GM21367 (cell line): ENCODE data around the gene MACROD2.
"Not testable (repeated sequence)": the region's sequence is repeated elsewhere in the genome, so short reads cannot be mapped to it uniquely, and the experiment has no call there.

Source experiments
- ATAC-seq: cut with Tn5 transposase; IDR thresholded peaks from one replicate; pipeline ENCODE4 v1.9.1; 2021; ENCODE audit not compliant: unreplicated experiment

MACROD2 gene

DNA sequence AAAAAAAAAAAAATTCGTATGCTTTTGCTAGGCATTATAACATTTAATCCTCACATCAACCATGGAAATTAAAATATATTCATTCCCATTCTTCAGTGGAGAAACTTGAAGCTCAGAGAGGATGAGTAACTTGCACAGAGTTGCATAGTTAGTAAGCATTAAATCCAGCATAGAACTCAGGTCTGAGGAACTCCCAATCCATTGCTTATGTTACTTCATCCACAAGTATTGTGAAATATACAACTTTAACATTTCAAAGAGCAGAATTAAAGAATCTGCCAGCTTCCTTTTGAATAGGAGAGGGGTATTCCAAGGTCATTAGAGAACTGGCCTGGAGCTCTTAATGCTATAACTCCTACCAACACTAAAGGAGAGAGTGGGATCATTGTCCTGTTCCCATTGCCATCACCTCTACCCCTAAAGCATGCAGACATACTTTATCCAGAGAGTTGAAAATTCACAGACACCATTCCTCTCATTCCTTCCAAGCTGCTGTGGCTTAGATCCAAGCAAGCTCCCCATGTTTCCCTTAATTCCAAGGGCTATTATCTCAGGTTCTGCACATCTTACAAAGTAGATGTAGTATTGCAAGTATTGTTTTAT is 250.2 kb downstream of the MACROD2 start:
- ATAC-seq, result no peak

DNA sequence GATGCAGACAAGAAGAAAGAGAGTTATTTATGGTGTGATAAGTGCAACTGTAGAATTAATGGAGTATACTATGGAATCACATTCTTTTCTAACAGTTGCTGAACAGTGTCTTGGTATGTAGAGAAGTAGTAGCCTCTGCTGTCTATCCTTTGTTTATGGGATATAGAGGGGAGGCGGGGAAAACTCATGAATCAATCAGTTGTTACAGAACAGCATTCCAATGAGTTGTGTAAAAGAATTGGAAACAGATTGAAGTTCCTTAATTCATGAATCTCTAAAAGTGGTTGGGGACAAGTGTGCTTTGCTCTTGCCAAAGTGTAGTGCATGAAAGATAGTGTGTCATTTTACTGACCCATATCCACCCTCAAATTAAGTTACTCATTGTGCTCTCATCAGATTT is 264.4 kb downstream of the MACROD2 start:
- ATAC-seq, result no peak

DNA sequence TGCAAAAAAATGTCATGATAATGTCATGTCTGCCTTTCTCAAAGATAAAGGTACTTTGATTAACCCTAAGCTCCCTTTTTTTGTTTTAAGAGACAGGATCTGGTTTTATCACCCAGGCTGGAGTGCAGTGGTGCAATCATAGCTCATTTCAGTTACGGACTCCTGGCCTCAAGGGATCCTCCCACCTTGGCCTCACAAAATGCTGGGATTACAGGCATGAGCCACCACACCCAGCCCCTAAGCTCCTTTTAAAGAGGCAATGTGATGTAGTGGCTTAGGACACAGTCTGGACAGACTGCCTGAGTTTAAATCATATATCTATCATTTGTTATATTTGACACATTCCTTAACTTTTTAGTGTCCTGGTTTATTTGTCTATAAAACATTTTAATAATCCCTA is 265.1 kb downstream of the MACROD2 start:
- no peak for ATAC-seq

GRCh38 chr20:14264869-14265268 is 269.6 kb downstream of the MACROD2 start:
- no peak for ATAC-seq

GRCh38 chr20:14266246-14266645 is 270.9 kb downstream of the MACROD2 start:
- no peak for ATAC-seq

GRCh38 chr20:14270751-14271150 is 275.4 kb downstream of the MACROD2 start:
- ATAC-seq, result not testable (repeated sequence)

DNA sequence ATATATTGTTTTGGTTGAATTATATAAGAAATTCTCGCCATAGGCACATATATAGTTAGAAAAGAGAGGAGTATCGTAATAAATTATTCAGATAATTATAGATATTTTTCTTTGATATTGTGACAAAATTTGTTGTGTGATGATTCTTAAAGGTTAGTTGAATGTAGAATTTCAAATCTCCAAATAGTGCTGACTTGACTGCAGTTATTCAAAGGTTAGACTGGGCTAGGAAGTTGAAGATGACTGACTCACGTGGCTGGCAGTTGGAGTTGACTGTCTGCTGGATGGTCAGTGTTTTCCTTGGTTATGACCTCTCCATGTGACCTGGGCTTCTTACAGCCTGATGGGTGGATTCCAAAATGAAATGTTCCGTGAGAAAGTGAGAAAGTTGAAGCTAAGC is 286.8 kb downstream of the MACROD2 start:
- ATAC-seq, result no peak

DNA sequence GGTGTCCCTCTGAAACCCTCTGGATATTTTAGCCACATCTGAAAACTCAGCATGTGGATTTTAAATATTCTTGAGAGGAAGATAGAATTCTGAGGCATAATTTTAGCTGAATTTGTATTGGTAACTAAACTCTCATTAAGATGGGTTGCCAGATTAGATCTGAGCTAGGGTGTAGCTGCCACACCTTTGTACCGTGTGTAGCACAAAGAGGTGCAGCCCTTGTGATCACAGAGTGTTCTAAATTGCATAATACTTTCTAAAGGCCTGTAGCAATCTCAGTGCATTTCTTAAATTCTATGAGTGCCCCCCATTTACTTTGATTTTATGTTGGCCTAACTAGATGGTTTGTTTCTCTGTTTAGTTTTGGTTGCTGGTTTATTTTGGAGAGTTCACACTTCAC is 289.1 kb downstream of the MACROD2 start:
- no peak for ATAC-seq

DNA sequence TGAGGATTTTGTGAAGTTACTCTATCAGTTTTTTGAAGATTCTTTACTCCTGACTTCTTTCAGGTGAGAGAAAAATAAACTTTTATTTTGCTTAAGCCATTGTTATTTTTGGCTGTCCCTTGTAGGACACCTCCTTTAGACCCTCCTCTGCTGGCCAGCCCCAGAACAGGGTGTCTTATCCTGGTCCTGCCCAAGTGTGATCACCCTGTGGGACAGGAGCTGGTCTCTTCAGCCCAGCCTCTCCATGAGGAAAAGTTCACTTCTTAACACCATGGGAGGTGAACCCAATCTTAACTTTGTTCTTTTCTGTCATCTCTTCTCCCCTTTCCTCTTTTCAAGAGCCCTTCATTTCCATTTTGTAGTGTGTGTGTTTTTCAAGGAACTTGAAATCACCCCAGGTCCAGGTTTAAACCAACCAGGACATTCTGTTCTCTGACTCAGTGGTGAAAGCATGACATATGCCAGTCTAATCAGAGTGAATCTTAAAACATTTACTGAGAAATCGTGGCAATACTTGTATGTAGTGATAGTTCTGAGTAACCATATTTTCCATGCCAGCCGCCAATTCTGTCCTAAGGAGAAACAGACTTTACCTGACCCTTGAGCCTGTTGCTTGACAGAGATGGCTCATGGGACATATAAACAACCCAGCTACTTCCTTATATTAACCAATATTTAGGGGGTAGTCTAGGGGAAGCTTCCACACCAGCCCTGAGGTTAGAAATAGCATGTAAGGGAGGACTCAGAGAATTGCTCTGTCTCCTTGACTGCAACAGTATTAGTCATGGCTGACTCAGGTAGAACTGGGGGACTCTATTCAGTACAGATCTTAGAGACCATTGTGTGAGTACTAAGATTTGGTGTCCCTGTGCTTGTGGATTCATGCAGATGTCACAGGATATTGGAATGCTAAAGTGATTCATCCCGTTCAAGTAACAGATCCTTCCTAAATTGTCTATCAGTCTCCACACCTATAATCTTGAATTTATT is 293.3 kb downstream of the MACROD2 start:
- ATAC-seq, result no peak

DNA sequence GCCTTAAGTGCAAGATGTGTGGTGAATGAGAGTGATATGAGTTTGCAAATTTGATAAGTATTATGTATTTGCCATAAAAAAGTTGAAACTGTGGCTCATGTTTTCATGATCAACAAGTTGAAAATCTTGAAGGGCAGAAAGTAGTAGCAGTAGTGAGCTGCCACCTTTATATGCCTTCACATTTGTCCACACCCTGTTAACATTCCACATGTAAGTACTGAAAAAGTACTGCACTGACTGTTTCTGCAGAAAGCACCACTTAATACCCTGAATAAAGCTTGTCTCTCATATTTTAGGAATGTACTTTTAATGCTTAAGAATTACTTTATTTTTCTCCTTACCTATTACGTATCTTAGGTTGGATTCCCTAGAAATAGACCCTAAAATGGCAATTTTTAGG is 296.2 kb downstream of the MACROD2 start:
- no peak for ATAC-seq

DNA sequence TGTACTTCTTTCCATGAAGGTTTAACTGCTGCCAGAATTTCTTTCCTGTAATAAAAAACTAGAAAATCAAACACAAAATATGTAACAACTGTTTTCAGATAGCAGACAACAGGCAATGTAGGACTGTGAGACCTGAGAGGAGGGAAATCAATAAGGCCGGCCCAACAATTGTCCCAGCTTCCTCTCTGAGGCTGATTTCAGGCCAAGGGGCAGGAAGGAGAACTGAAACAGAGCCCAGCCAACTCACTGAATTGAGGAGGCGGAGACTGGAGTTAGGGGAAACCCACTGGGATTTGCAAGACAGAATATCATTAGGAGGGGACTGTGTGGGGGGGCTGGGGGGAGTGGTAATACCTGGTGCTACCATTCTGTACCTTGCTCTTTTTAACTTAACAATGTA is 299.9 kb downstream of the MACROD2 start:
- no peak for ATAC-seq

GRCh38 chr20:14295770-14296309 is 300.5 kb downstream of the MACROD2 start:
- no peak for ATAC-seq

GRCh38 chr20:14299831-14300230 is 304.5 kb downstream of the MACROD2 start:
- ATAC-seq, result no peak

DNA sequence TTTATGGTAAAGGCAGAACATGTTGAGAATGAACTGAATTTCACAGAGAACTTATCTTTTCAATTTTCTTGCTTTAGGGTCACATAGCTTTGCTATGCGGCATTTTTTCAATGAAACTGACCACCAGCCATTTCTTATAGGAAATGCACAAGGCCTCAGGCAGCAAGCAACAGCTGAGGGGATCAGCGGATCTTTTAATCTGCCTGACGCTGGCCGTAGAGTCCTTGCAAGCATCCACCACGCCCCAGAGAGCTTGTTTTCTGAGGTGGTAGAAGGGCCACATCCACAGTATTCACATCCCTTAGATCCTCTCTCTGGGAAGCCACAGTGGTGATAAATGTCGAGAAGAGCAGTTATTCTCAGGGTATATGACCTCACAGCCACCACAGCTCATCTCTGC is 307.8 kb downstream of the MACROD2 start:
- no peak for ATAC-seq

DNA sequence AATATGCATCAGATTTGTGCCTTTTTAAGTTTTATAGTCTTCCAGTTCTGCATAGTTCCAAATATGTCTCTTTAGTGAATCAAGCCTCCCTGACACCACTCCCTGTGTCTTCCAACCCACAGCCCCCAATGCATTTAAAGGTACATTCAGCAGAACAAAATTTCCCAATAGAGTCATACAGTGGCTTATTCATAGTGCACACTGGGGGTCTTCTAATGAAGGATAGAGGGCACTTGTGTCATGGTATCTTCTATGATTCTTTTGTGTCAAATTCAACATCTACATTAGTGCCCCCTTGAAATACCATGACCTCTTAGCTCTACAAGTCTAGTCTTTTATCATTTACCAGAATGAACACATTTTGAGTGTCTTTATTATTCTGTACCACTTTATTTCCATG is 308.3 kb downstream of the MACROD2 start:
- no peak for ATAC-seq

GRCh38 chr20:14304472-14304871 is 309.2 kb downstream of the MACROD2 start:
- no peak for ATAC-seq

DNA sequence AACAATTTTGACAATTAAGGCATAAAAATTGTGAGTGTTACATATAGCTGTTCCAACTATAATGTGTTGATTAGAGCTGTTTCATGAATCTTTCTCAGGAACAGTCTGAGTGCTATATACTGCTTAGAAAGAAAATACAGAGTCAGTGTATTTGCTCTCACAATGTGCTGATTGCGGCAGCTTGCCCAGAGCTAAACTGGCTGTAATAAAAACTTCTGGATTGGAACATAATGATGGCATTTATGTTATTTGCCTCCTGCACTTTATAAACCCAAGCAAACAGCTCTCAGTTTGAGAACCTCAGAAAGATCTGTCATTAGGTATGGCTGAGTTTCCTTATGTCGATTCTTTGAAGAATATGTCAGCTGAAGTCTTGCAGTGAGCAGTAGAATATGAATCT is 312.6 kb downstream of the MACROD2 start:
- no peak for ATAC-seq

GRCh38 chr20:14310977-14311627 is 315.8 kb downstream of the MACROD2 start:
- no peak for ATAC-seq

- ATAC-seq, result no peak
Observed at GRCh38 chr20:14312001-14312400, 316.7 kb downstream of the MACROD2 start.

DNA sequence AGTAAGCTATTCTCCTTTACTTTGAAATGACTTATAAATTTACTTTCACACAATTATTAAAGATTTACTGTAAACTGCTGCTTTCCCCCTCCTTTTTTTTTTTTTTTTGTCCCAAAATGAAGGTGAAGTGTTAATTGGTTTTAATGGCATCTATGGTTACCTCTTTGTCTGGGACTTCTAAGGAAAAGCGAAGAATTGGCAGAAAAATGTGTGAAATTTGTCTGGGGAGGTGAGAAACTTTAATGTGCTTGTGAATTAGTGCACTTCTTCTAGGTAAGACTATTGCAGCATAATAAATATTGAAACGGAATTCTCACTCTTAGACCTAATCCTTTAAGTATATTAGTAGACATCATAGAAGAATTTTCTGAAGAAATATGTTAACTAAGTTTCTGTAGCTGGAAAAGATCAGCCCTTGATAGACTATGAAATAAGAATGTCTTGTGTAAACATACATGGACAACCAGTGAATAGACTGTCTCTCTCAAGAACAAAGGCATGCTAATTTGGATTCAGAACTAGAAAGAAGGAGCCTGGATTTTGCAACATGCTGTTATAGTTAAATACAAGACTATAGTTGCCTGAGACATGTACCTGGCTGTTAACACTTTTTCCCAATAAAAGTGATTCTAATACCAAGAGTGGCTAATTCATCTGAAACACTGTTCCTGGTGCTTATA is 318.2 kb downstream of the MACROD2 start:
- no peak for ATAC-seq

DNA sequence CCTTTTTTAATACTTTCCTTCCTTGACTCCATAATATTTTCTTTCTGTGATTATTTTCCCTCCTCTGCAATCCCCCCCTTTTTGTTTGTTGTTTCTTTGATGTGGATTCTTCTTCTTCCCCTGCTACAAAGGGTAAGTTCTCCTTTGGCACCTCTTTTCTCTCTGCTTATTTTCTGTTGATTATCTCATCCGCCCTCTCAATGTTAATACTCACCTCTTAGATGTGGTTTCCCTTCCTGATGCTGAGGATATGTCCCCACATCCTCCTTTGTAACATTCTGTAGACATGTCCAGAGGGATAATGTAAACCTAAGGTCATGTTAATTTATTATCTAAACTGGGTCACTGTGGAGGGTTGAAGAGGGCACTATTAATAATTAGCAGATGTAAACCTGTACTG is 324.4 kb downstream of the MACROD2 start:
- ATAC-seq, result no peak
